PFSK-1 (cell line): ENCODE results near the gene MARS2.

Source experiments
- POLR2AphosphoS5 ChIP-seq: IDR thresholded peaks from 2 replicates; pipeline ENCODE4 v1.6.1; 2012; ENCODE audit warnings: low read depth, mild to moderate bottlenecking, control low read depth, low read length, moderate library complexity
- REST ChIP-seq, 2 experiments: IDR thresholded peaks; 2 replicates each; pipeline versions ENCODE4 v1.6.1 to v1.8.0; 2011 to 2012; ENCODE audit warnings: low read depth in 2 of 2, low read length in 2 of 2, control low read depth in 1 of 2, inconsistent platforms in 1 of 2, mild to moderate bottlenecking in 1 of 2, moderate library complexity in 1 of 2; ENCODE audit not compliant: insufficient read depth in 1 of 2
- SIN3A ChIP-seq: IDR thresholded peaks from 2 replicates; pipeline ENCODE4 v1.6.1; 2012; ENCODE audit warnings: mild to moderate bottlenecking, low read length, moderate library complexity, borderline replicate concordance; ENCODE audit not compliant: insufficient read depth

DNA sequence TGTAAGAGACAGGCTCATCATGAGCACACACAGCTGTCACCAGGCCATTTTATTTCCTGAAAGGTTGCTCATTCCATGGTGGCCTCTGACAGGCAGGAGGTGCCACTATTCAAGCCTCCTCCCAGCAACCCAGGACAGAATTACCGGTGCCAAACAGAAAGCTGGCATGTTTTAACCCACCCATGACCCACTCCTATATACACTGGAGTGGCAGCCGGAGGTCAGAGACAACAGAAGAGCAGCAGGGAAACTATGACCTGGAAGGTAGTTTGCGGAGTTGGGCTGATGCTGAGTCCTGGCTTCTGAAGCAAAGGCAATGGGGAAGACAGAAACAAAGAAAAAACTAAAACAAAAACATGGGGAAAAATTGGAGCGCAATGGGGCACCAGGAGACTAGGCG is 32.1 kb upstream of the MARS2 start:
- no peak for TF ChIP-seq REST (IDR thresholded peaks at IDR 0.05; ENCODE audit: insufficient read depth in 1 of 2, low read depth in 2 of 2, low read length in 2 of 2)
- no peak for TF ChIP-seq POLR2AphosphoS5
- TF ChIP-seq SIN3A, result no peak
